ENCODE measurements around the gene RASL12.

GRCh38 chr15:65096481-65097385 lies 28.9 kb upstream of the RASL12 start:
- no peak for TF ChIP-seq CTCF (IDR thresholded peaks at IDR 0.05; ENCODE audit: poor library complexity)
- no peak for TF ChIP-seq EZH2phosphoT487 (IDR thresholded peaks at IDR 0.05; ENCODE audit: low read depth, severe bottlenecking, unreplicated experiment)
- no peak for TF ChIP-seq EZH2 (IDR thresholded peaks at IDR 0.05; ENCODE audit: borderline replicate concordance)
